HG03095 (cell line): ENCODE data around the gene TRAPPC6A.

Source experiments
- ATAC-seq: cut with Tn5 transposase; IDR thresholded peaks from one replicate; pipeline ENCODE4 v1.9.1; 2021; ENCODE audit warnings: moderate library complexity; ENCODE audit not compliant: unreplicated experiment

The TRAPPC6A gene

DNA sequence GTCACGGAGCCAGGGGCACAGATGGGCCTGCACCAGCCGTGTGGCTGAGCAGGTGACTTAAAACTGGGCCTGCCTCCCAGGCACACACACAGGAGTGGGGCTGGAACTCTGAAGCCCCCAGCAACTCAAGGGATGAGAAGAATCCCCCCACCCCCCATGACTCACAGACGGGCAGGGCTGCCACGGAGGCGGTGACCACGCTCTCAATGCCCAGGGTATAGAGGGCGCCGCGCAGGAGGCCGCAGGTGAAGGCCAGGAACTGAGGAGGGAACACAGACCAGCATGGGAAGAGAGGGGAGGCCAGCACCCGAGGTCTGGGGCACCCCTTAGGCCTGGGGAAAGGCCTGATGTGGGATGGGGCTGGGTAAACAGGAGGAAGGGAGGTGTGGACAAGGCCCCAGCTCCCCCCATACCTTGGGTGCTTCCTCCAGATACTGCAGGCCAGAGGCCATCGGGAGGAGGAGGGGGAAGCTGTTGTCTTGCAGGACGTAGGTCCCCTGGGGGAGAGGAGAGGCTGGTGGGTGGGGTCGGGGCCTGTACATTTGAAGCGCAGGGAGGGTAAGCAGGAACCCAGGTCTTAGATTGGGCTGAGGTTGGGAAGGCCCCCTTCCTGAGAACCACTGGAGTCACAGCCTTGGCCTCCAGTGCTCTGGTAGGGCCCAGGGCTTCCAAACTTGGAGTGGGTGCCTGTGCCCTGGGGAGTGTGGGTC lies 14.1 kb downstream of the TRAPPC6A start:
- no peak for ATAC-seq

DNA sequence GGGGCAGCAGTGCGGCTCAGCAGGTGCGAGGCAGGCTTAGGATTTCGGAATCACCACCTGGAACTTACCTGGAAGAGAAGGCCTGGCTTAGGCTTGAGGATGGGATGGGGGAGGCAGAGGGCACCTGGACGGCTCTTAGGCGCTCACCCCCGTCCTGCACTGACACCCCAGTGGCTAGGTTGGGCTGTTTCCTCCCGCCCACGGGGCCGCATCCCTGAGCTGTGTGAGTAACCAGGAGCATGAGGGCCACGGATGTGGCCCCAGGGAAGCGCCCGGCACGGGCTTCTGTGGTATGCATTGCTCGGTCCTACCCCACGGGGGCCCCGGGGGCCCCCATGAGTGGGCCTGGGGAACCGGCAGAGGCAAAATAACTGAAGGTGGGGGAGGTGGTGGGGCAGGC lies 14.9 kb downstream of the TRAPPC6A start:
- no peak for ATAC-seq

DNA sequence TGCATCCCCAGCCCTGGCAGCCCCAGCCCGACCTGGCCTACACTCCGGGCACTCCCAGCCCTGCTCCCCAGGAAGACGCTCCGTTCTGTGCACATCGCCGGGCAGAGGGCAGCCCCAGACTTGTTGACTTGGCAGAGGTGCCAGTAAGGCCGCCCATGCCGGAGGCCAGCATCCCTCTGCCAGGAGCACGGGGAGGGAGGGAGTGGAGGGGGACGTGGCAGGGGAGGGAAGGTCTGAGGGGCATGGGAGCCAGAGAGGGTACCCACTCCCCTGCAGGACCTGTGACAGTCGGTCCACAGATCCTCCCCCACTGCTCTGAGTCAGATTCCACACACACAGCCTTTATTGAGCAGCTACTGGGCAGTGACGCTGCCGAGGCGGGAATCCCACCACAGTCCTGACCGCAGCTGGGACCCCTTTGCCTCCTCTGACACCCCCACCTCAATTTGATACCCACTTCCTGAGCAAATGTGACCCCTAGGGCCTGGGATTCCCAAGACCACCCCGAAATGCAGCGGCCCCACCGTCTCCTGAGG lies 15.4 kb downstream of the TRAPPC6A start:
- no peak for ATAC-seq

DNA sequence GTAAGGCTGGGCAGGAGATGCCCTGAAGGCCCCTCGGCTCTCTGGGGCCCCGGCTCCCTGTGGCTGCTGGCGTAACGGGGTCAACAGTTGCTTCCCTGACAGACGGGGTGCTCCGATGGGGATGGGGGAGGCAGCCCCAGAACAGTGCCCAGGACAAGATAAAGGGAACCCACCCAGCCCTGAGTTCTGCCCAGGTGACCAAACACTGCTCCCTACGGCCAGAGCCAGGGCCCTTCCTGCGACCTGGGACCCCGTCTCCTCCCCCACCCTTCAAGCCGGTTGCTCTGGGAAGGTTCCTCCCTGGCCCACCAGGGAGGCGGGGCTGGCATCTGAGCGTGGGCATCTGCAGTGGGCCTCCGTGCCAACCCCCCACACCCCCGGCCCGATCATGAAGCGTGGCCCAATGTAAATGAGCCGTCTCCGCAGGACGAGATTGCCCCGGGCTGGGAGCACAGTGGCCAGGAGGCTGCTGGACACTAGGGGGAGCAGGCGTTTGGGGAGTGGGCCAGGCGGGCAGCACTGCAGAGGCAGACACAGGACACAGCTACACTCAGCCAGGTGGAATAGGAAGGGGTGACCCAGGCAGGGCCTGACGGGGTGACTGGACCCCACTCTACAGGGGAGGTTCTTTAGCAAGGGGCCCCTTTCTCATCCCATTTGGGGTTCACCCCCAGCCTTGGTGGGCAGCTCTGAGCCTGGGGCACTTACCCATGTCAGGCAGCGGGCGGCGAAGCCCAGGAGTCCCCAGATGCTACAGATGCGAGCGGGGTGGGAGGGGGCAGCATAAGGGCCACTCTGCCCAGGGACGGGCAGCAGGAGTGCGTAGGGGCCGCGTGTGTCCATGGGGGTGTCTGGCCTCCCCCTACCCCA lies 16.1 kb downstream of the TRAPPC6A start:
- no peak for ATAC-seq

- ATAC-seq, result no peak
Measured at GRCh38 chr19:45160870-45161737, 16.9 kb downstream of the TRAPPC6A start, which contains the start of gene NKPD1. TSS of gene NKPD1 (minus strand) at chr19:45160982. CDS start at chr19:45160150, 832 bp downstream.

- ATAC-seq, result no peak
Measured at GRCh38 chr19:45159971-45160324, 18.1 kb downstream of the TRAPPC6A start.

DNA sequence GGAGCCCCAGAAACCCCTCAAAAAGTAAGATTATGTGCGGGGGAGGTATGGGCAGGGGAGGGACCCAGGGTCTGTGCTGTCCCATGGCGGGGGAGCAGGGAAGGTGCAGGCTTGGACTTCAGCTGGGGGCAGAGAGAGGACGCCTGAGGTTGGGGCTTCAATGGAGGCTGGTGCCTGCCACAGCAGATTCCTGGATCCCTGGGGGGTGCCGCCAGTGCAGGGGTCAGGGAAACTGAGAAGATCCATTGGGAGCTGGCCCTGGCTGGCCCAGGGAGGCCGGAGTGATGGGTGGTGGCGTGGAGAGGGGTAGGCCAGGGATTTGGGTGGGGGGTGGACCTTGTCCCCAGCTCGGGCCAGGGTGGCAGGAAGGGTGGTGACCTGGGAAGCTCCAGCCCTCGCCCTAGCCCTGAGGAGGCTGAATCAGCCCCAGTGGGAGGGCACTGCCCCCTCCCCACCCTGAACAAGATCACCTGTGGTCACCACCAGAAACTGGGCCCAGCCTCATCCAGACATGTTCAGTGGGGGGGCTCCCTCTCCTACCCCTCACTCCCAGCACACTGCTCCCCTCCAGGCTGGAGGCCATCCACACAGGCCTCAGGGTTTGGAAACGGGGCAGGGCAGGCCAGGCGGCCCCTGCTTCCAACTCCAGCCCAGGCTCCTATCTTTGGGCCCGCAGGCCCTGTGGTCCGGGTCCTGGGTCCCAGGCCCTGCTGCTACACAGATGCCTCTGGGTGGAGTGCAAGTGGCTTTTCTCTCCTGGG lies 18.6 kb downstream of the TRAPPC6A start:
- ATAC-seq, result no peak

DNA sequence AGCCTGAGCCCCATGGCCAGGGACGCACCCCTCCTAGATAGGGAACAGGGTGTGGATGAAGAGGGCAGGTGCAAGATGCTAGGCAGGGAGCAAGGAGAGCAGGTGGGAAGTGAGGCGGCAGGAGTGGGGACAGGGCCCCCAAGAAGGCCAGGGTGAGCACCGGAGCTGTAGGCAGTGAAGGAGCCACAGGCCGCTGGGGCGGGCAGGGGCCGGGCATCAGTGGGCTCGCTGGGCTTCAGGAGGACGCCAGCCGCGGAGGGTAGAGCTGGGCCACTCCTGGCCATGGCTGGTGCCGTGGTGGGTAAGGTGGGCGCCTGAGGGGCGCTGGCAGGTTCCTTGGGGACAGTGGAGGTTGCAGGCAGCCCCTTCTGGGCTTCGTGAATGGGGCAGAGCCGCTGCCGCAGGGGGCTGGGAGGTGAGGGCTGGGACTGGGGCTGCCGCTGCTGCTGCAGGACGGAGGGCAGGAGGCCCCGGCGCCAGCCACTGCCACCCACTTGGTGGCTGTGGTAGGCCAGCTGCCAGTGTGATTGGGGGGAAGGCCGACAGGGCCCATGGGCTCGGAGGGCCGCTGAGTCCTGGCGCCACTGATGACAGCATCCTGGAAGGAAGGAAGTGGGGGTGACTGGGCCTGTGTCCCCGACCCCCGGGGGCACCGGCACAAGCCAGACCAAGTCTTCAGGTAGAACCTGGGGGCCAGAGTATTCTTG lies 19.4 kb downstream of the TRAPPC6A start:
- ATAC-seq, result no peak

DNA sequence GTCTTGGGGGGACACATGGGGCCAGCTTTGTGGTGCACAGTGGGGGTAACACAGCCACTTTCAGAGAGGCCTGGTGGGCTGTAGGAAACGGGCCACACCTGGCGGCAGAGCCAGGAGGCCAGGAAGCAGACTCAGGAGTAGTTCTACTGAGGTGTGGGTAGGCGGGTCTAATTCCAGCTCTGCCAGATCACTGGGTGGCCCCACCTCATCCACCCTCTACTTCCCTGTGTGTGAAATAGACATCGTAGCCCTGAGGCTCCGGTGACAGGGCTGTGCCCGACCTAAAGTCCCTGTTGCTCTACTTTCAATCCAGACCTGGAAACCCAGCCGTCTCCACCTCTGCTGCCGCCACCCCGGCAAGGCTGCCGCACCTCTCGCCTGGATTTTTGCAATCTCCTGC lies 21.3 kb downstream of the TRAPPC6A start:
- ATAC-seq, result no peak

- no peak for ATAC-seq
Measured at GRCh38 chr19:45156011-45156630, 21.9 kb downstream of the TRAPPC6A start.

DNA sequence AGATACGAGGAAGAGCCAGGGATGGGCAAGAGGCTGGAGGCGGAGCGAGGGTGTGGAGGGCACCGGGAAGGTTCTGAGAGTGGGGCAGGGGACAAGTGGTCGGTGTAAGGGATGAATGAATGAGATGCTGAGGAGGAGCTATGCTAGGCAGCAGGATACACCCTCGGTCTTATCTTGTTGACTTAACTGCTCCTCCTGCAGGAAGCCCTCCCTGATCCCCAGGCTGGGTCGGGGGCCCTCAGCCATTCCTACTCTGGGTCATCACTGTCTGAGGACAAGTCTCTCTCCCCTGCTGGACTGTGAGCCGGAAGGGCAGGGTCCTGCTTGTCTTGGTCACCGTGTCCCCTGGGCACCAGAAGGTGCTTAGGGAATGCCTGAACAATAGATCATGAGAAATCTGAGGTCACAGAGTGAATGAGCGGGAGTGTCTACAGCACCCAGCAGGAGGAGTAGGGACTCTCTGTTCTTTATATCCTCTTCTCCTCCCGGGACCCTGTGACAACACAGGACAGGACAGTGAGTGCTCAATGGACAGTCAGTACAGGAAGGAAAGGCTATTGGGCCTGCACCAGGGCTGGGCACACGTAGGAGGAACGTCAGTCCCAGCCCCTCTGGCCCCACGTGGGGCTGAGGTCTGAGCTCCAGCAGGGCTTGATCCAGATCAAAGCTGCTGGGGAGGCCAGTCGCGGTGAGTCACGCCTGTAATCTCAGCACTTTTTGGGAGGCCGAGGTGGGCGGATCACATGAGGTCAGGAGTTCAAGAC lies 23.8 kb downstream of the TRAPPC6A start:
- ATAC-seq, result no peak

- no peak for ATAC-seq
Measured at GRCh38 chr19:45153339-45154063, 24.5 kb downstream of the TRAPPC6A start.

DNA sequence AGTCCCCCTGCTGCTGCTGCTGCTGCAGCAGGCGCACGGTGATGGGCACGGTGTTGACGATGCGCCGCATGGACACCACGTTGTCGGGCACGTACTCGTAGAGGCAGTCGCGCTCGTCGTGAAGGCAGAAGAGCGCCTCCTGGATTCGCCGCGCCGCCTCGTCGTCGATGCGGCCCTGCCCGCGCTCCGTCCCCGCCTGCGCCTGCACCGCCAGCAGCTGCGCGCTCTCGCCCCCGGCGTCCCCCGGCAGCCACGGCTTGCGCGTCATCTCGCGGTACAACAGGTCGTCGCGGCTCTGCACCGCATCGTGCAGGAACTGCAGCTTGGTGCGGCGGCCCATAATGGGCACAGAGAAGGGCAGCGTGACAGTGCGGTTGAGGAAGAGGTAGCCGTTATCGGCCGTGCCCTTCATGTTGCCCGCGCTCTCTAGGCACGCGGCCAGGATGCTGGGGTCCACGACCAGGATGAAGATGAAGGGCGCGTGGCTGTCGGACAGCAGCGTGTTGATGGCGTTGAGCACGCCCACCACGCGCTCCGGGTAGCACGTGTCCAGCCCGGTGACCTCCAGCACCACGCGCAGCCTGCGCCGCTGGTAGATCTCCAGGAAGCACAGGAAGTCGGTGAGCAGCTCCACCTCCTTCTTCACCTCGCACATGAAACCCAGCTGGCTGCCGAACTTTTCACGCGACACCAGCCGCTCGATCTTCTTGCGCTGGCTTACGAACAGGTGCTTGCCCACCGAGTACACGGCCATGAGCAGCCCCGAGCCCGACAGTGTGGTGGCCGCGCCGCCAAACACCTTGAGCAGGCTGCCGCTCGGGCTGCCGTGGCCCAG lies 25.3 kb downstream of the TRAPPC6A start:
- ATAC-seq, result no peak

DNA sequence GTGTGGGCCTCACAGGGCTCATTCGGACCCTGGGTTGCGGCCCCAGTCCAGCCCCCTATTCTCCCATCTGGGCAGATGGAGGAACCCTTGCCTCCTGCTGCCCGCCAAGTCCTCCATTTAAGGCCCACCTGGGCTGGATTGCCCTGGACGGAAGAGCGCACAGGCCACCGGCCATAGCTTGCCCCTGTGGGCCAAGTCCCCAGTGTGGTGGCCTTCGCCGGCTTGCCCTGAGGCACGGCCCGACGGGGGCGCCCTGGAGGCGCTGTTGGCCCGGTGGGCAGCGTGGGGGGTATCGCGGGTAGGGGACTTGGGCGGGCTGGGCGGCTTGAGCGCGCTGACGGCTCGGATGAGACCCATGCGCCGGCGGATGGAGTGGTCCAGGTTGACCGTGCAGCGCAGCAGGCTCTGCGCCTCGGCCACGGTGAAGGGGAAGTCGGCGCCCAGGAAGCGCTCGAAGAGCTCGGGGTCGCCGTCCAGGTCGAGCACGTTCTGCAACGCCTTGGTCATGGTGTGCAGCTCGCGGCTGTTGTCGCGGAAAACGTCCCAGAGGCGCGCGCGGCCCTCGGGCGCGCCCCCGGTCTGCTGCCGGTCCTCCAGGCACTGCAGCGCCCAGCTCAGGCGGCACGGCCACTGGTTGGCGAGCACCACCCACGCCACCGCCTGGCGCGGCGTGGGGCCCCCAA lies 26.1 kb downstream of the TRAPPC6A start:
- no peak for ATAC-seq

DNA sequence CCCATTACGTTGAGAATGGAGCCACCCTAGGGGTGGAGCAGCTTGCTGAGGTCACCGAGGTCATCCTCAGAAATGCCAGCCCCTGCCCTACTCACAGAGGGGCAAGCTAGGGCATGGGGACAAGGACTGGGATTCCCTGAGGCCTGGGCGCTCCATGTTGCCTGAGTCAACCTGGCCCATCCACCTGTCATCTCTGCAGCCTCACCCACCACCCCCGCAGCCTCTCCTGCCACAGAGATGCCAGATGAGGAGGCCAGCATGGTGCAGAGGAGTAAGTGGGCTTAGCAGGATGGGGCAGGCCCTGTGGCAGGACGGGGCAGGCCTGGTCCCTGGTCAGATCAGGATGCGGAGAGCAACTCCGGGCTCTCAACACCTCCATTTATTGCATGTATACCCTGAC lies 26.7 kb downstream of the TRAPPC6A start:
- ATAC-seq, result no peak

- ATAC-seq, result no peak
Measured at GRCh38 chr19:45150751-45151281, 27.2 kb downstream of the TRAPPC6A start.
